OCI-LY1 (cell line): ENCODE data around the gene CBR3.
"Not testable (repeated sequence)": the region's sequence is repeated elsewhere in the genome, so short reads cannot be mapped to it uniquely, and the experiment has no call there.

Experiments
- H2AFZ ChIP-seq: fragments of 200-600 bp; sonication (generic), shearing (Covaris generic); 2 replicates; pipeline ENCODE4 v1.6.0; 2014; ENCODE audit warnings: antibody characterized with exemption, mild to moderate bottlenecking, low read length
- H3F3A ChIP-seq: fragments of 200-600 bp; sonication (generic), shearing (Covaris generic); 2 replicates; pipeline ENCODE4 v1.6.0; 2014; ENCODE audit warnings: mild to moderate bottlenecking, antibody characterized with exemption, low read length, moderate library complexity; ENCODE audit not compliant: insufficient read depth
- H3K27ac ChIP-seq: fragments of 200-600 bp; sonication (generic); 2 replicates; pipeline ENCODE4 v1.5.1; 2014; ENCODE audit warnings: low read length, mixed run types, mild to moderate bottlenecking, low read depth; ENCODE audit not compliant: poor library complexity, severe bottlenecking
- H3K27me3 ChIP-seq: fragments of 200-600 bp; sonication (generic); 2 replicates; pipeline ENCODE4 v1.6.0; 2014; ENCODE audit warnings: antibody characterized with exemption, mild to moderate bottlenecking, low read length, moderate library complexity; ENCODE audit not compliant: insufficient read depth
- H3K36me3 ChIP-seq: fragments of 200-600 bp; sonication (generic); 2 replicates; pipeline ENCODE4 v1.6.1; 2014; ENCODE audit warnings: mild to moderate bottlenecking, antibody characterized with exemption, low read length, moderate library complexity, mixed read lengths; ENCODE audit not compliant: insufficient read depth
- H3K4me1 ChIP-seq: fragments of 200-600 bp; sonication (generic); 2 replicates; pipeline ENCODE4 v1.5.1; 2014; ENCODE audit warnings: mild to moderate bottlenecking, low read length, moderate library complexity; ENCODE audit not compliant: insufficient read depth, severe bottlenecking
- H3K4me2 ChIP-seq: fragments of 200-600 bp; sonication (generic), shearing (Covaris generic); 2 replicates; pipeline ENCODE4 v1.6.1; 2014; ENCODE audit warnings: low read length
- H3K4me3 ChIP-seq: fragments of 200-600 bp; sonication (generic); 2 replicates; pipeline ENCODE4 v1.5.1; 2014; ENCODE audit warnings: low read length, low read depth, mild to moderate bottlenecking, mixed read lengths; ENCODE audit not compliant: poor library complexity, severe bottlenecking
- H3K79me2 ChIP-seq: fragments of 200-600 bp; shearing (Covaris generic); 2 replicates; pipeline ENCODE4 v1.6.1; 2016; ENCODE audit warnings: mixed run types, low read length, mixed read lengths; ENCODE audit not compliant: insufficient read depth
- H3K9ac ChIP-seq: fragments of 200-600 bp; sonication (generic), shearing (Covaris generic); 2 replicates; pipeline ENCODE4 v1.6.1; 2014; ENCODE audit warnings: mild to moderate bottlenecking, low read length, mixed read lengths
- H3K9me2 ChIP-seq: fragments of 200-600 bp; sonication (generic), shearing (Covaris generic); 2 replicates; pipeline ENCODE4 v1.6.1; 2014; ENCODE audit warnings: low read depth, mild to moderate bottlenecking, low read length, mixed read lengths
- H3K9me3 ChIP-seq: fragments of 200-600 bp; shearing (Covaris generic); 2 replicates; pipeline ENCODE4 v1.6.1; 2014; ENCODE audit warnings: low read length, mixed read lengths
- H4K20me1 ChIP-seq: fragments of 200-600 bp; sonication (generic), shearing (Covaris generic); 2 replicates; pipeline ENCODE4 v1.6.0; 2016; ENCODE audit warnings: mild to moderate bottlenecking, low read length; ENCODE audit not compliant: insufficient read depth
- CTCF ChIP-seq: fragments of 200-600 bp; sonication (generic), shearing (Covaris generic); IDR thresholded peaks from 2 replicates; pipeline ENCODE4 v1.5.1; 2017; ENCODE audit warnings: mild to moderate bottlenecking, antibody characterized with exemption, low read length, moderate library complexity, mixed read lengths
- EZH2 ChIP-seq: fragments of 200-600 bp; sonication (generic), shearing (Covaris generic); IDR thresholded peaks from 2 replicates; pipeline ENCODE4 v1.8.0; 2017; ENCODE audit warnings: borderline replicate concordance, mixed run types, mild to moderate bottlenecking, antibody characterized with exemption, low read length, moderate library complexity, mixed read lengths

The CBR3 gene

GRCh38 chr21:36097427-36098181, 37.3 kb upstream of the CBR3 start:
- H3K4me2 ChIP-seq, result no peak overlapping the region
- no peak overlapping the region for H3K27ac ChIP-seq
- TF ChIP-seq EZH2, result no peak
- TF ChIP-seq CTCF, result no peak
- no peaks in the 10 kb centered on the region for H4K20me1 ChIP-seq
- no peak overlapping the region for H3K9ac ChIP-seq
- H3K4me3 ChIP-seq, result no peak overlapping the region
- H3K27me3 ChIP-seq, result peaks cover 9% of the 10 kb centered on the region; the same call in 1 of the 2 replicates
- H3K4me1 ChIP-seq, result no peaks in the 10 kb centered on the region
- no peaks in the 10 kb centered on the region for H3K79me2 ChIP-seq
- H3K36me3 ChIP-seq, result no peaks in the 10 kb centered on the region
- H3K9me3 ChIP-seq, result peaks cover 6% of the 10 kb centered on the region; the same call in 1 of the 2 replicates
- H3K9me2 ChIP-seq, result no peaks in the 10 kb centered on the region
- no peaks in the 10 kb centered on the region for H3F3A ChIP-seq
- no peak overlapping the region for H2AFZ ChIP-seq

GRCh38 chr21:36098182-36098532, 36.7 kb upstream of the CBR3 start:
- Histone ChIP-seq H3K27me3 (peaks cover 6% of the 10 kb centered on the region; the same call in 1 of the 2 replicates), H3K9me3 (peaks cover 6% of the 10 kb centered on the region; the same call in 1 of the 2 replicates), H3K4me1 (no peaks in the 10 kb centered on the region), H3K36me3 (no peaks in the 10 kb centered on the region), H3K9ac (no peak overlapping the region), H3K79me2 (no peaks in the 10 kb centered on the region), H3K9me2 (no peaks in the 10 kb centered on the region), H3K27ac (no peak overlapping the region), H4K20me1 (no peaks in the 10 kb centered on the region), H3K4me2 (no peak overlapping the region), H2AFZ (no peak overlapping the region), H3F3A (no peaks in the 10 kb centered on the region), H3K4me3 (no peak overlapping the region)
- no peak for TF ChIP-seq CTCF
- no peak for TF ChIP-seq EZH2

GRCh38 chr21:36099000-36099399, 35.9 kb upstream of the CBR3 start:
- Histone ChIP-seq H3K4me1 (no peaks in the 10 kb centered on the region), H3K4me3 (no peak overlapping the region), H3K9me2 (no peaks in the 10 kb centered on the region), H3K9ac (no peak overlapping the region), H3K36me3 (no peaks in the 10 kb centered on the region), H3K27me3 (no peaks in the 10 kb centered on the region; the same call in 1 of the 2 replicates), H3F3A (no peaks in the 10 kb centered on the region), H2AFZ (no peak overlapping the region), H3K4me2 (no peak overlapping the region), H3K27ac (no peak overlapping the region), H3K79me2 (no peaks in the 10 kb centered on the region), H4K20me1 (no peaks in the 10 kb centered on the region), H3K9me3 (no peaks in the 10 kb centered on the region)
- TF ChIP-seq EZH2 (no peak), CTCF (no peak)

GRCh38 chr21:36099695-36100211, 35.1 kb upstream of the CBR3 start:
- not testable (repeated sequence) for H3K9me2 ChIP-seq, H3K9ac ChIP-seq, H3K27me3 ChIP-seq, H3K4me1 ChIP-seq, H3K36me3 ChIP-seq, H3K79me2 ChIP-seq, H3K9me3 ChIP-seq, H4K20me1 ChIP-seq, H3K4me3 ChIP-seq, H3F3A ChIP-seq, H2AFZ ChIP-seq, H3K27ac ChIP-seq, H3K4me2 ChIP-seq
